Kidney tubule cell (primary cell): ENCODE results near the gene FKBP5.
A peak's percentile ranks its signal among the peaks of the same experiment; 100 is the strongest.
"Not testable (repeated sequence)": the region's sequence is repeated elsewhere in the genome, so short reads cannot be mapped to it uniquely, and the experiment has no call there.

Source experiments
- DNase-seq: peaks from one replicate; pipeline ENCODE4 v3.0.0-alpha.2; 2018; ENCODE audit warnings: low spot score

FKBP5 gene

DNA sequence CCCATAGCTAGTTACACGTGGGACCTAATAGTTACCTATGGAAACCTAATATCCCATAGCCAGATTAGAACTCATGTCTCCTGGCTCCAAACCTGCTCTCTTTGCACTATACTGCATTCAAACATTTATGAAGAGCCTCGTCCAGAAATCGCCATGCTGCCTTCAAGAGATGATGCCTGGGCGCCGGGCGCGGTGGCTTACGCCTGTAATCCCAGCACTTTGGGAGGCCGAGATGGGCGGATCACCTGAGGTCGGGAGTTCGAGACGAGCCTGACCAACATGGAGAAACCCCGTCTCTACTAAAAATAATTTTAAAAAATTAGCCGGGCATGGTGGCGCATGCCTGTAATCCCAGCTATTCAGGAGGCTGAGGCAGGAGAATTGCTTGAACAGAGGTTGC is 1.3 kb upstream of the FKBP5 start:
- DNase-seq, result not testable (repeated sequence)

- DNase-seq, result peak; percentile 62
Measured at GRCh38 chr6:35687658-35688604, 784 bp downstream of the FKBP5 start.

- no peak for DNase-seq
Measured at GRCh38 chr6:35686873-35687555, 1.7 kb downstream of the FKBP5 start.

- DNase-seq, result no peak
Measured at GRCh38 chr6:35686436-35686835, 2.3 kb downstream of the FKBP5 start.

- no peak for DNase-seq
Measured at GRCh38 chr6:35683267-35683666, 5.4 kb downstream of the FKBP5 start.

GRCh38 chr6:35681298-35681697 is 7.4 kb downstream of the FKBP5 start:
- no peak for DNase-seq

- no peak for DNase-seq
Measured at GRCh38 chr6:35679399-35679798, 9.3 kb downstream of the FKBP5 start.

GRCh38 chr6:35678814-35679213 is 9.9 kb downstream of the FKBP5 start:
- no peak for DNase-seq

- DNase-seq, result peak; percentile 25
Measured at GRCh38 chr6:35678021-35678654, 10.6 kb downstream of the FKBP5 start.

DNA sequence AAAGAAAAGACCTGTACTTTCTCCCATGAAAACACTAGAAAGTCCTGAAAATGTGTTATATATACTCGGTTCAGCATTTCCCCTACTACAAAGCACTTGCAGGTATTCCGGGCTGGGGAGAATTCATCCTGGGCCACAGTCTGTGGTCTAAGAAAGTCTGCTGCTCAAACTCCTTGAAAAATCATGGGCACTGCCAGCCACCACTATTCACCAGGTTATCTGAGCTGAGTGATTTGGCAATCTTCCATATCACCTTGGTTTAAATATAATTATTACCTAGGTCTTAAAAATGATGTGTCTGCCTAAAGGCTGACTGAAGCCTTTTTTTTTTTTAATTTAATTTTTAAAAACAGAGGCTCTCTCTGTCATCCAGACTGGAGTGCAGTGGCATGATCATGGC is 11.3 kb downstream of the FKBP5 start:
- DNase-seq, result peak; percentile 56

GRCh38 chr6:35675871-35676459 is 12.8 kb downstream of the FKBP5 start:
- no peak for DNase-seq

DNA sequence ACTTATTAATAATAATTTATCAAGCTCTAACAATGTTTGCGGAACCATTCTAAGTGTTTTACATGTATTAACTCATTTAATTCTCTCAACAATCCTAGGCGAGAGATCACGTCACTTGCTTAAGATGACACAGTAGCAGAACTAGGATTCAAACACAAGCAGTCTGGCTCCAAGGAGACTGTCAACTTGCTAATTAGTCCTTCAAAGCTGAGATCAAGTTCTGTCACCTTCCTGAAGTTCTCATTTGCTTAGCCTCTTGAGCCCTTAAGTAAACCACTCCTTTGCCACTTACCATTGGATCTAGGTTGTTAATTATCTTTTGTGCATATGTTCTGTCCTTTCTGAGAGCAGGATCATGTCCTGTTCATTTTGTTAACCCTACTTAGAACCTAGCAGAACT is 14.1 kb downstream of the FKBP5 start:
- DNase-seq, result no peak

- DNase-seq, result no peak
Measured at GRCh38 chr6:35673755-35674154, 15.0 kb downstream of the FKBP5 start.

- not testable (repeated sequence) for DNase-seq
Measured at GRCh38 chr6:35673284-35673666, 15.4 kb downstream of the FKBP5 start.

GRCh38 chr6:35670453-35670852 is 18.3 kb downstream of the FKBP5 start:
- not testable (repeated sequence) for DNase-seq

DNA sequence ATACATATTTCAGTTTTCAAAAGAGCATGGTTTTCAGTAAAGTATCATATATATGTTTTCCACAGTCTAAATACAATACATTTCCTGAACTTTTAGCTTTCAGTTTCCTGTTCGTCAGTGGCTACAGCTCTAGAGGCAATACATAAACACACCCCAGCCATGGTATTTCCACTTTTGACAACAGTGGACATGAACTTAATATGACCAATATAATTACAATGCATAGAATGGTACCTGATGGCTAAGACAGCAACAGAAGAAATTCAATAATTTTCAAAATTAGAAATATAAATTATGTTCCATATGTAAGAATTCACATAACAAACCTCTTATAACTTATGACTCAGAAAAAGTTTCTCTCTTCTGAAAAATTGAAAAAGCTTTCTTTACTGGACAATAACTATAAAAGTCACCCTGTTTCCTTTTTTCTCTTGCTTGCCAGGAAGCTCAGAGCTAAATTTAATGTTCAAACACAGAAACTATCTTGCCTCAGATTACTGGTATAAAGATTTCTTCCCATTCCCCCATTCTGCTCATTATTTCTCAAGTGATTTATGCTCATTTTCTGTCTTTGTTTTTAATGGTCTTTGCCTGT is 19.2 kb downstream of the FKBP5 start:
- no peak for DNase-seq

DNA sequence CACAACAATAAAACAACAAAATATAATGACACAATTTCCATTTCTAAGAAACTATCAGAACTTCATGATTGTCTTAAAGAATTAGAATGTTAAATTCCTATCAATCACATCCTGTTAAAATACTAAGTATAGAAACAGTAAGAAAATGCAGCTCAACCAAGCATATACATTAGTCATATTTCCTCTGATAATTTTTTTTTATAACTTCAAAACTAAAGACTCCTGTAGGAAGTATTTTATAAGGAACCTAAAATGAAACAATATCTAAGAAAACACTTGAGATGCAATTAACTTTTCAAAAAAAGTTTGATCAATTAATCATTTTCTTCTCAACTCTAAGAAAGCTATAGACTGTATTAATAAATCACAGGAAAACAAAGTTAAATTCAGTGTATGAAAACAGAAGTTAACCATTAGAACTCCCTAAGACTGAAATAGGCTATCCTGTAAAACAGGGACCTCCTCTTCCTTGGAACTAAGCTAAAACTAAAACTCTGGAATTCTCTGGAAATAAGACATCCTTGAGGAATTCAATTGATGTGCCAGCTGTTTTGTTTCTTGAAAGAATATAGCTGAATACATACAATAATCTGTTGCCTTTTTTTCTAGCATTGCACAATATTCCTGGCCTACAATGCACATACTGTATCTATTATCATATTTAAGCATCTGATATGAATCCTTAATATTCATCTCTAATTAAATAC is 19.8 kb downstream of the FKBP5 start:
- no peak for DNase-seq

GRCh38 chr6:35668096-35668495 is 20.6 kb downstream of the FKBP5 start:
- no peak for DNase-seq

DNA sequence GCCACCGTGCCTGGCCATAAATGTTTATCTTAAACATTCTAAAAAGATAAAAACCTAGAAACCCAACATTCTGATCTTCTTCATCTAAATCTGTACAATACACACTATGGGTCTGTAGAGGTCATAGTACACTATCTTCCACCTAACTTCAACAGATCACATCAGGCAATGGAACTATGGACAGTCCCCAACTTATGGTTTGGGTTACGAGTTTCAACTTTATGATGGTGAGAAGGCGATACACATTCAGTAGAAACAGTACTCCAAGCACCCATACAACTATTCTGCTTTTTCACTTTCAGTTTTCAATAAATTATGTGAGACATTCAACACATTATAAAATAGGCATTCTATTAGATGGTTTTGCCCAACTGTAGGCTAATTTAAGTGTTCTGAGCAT is 23.1 kb downstream of the FKBP5 start:
- DNase-seq, result no peak

DNA sequence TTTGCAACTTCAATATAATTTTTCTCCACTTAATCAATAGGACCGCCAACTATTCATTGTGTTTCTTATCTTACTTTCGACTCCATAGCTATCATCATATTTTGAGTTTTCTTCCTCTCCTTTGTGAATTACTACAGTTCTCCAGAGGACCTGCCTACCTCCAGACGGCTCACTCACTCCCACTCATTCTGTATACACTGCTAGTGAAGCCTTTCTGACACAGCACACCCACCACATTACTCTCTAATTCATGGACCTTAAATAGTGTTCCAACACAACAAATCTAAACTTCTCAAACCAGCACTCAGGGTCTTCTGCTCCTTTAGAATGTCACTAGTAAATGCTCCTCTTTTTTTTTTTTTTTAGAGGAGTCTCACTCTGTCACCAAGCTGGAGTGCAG is 23.8 kb downstream of the FKBP5 start:
- no peak for DNase-seq

- DNase-seq, result peak; percentile 62
Measured at GRCh38 chr6:35663447-35664235, 25.1 kb downstream of the FKBP5 start.
